NCI-H2196 (cell line): Measurements from ENCODE around the gene TAS1R3.

Source experiments
- DNase-seq: peaks from one replicate; lab custom pipeline; 2025; ENCODE audit not compliant: unreplicated experiment; lab: John Stamatoyannopoulos, UW

Gene TAS1R3

GRCh38 chr1:1336446-1336845 is 5.4 kb downstream of the TAS1R3 start:
- no peak for DNase-seq

GRCh38 chr1:1336931-1337792 is 6.1 kb downstream of the TAS1R3 start:
- no peak for DNase-seq

- peak; percentile 40 for DNase-seq
Observed at GRCh38 chr1:1337793-1338147, 6.7 kb downstream of the TAS1R3 start.

GRCh38 chr1:1338278-1338677 is 7.2 kb downstream of the TAS1R3 start:
- no peak for DNase-seq

- DNase-seq, result no peak
Observed at GRCh38 chr1:1340185-1340584, 9.1 kb downstream of the TAS1R3 start.

- no peak for DNase-seq
Observed at GRCh38 chr1:1340791-1341548, 9.9 kb downstream of the TAS1R3 start.

- DNase-seq, result no peak
Observed at GRCh38 chr1:1341549-1342021, 10.5 kb downstream of the TAS1R3 start.

- DNase-seq, result no peak
Observed at GRCh38 chr1:1342061-1342562, 11.0 kb downstream of the TAS1R3 start.

GRCh38 chr1:1342584-1343115 is 11.6 kb downstream of the TAS1R3 start:
- DNase-seq, result no peak

- no peak for DNase-seq
Observed at GRCh38 chr1:1343811-1344421, 12.8 kb downstream of the TAS1R3 start.

- no peak for DNase-seq
Observed at GRCh38 chr1:1344655-1345361, 13.7 kb downstream of the TAS1R3 start.

- no peak for DNase-seq
Observed at GRCh38 chr1:1345384-1345783, 14.3 kb downstream of the TAS1R3 start.

- no peak for DNase-seq
Observed at GRCh38 chr1:1345860-1346500, 14.9 kb downstream of the TAS1R3 start.

GRCh38 chr1:1346501-1346890 is 15.4 kb downstream of the TAS1R3 start:
- DNase-seq, result no peak

- no peak for DNase-seq
Observed at GRCh38 chr1:1347026-1347595, 16.0 kb downstream of the TAS1R3 start.

GRCh38 chr1:1347663-1348419 is 16.8 kb downstream of the TAS1R3 start:
- DNase-seq, result no peak

GRCh38 chr1:1348420-1349255 is 17.6 kb downstream of the TAS1R3 start:
- DNase-seq, result no peak
